ENCODE results near the gene MAP1B. TPM values are rescaled to one million over a fixed set of nuclear protein-coding genes. Genes with fewer than 3 reads are reported as not detected.

MAP1B gene
- total RNA-seq, 1 donor, result 164 TPM

DNA sequence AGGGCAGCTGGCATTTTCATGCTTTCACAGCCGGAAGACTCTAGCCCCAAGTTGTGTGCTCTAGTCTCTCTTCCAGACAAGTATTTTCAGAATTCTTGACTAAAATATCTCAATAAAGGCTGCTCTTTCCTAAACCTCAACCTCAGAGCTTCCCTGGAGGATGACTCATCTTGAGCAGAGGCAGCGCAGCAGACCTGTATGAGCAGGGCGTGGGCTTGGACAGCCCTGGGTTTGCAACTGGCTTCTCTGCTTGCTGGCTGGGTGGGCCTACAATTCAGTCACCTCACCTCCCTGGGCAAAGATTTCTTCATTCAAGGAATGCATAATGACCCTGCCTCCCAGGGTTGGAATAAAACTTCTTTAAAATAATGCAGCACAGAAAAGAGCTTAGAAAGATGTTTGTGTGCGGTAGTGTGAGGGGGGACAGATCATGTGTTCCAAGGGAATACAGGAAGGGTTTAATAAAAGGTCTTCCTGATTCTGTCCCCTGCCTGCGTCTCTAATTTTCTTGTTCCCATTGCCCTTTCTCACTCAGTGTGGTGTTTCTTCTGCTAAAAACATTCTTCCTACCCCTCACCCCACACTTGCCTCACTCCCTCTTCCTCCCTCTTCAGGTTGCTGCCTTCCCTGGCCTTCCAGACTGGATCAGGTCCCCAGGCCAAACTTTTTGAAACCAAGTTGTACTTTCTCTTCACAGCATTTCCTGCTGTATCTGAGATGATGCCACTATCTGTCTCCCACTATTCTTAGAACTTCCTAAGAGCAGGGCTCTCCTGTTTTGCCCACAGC lies 39.4 kb upstream of the MAP1B start:
- Histone ChIP-seq H3K79me2 (ENCODE audit: insufficient read depth, low read length) (no peaks in the 10 kb centered on the region), H3K9me3 (ENCODE audit: low read depth, low read length) (no peaks in the 10 kb centered on the region), H3K4me2 (ENCODE audit: insufficient read depth, low read length) (peak overlapping the region; percentile 25), H2AFZ (ENCODE audit: low read length) (no peak overlapping the region), H3K27me3 (ENCODE audit: insufficient read depth, low read length) (peaks cover 5% of the 10 kb centered on the region), H3K27ac (ENCODE audit: low read depth, low read length) (peak overlapping the region; percentile 44), H3K36me3 (ENCODE audit: insufficient read depth, low read length) (no peaks in the 10 kb centered on the region), H3K4me3 (ENCODE audit: insufficient read depth, low read length) (no peak overlapping the region), H4K20me1 (ENCODE audit: insufficient read depth, low read length) (no peaks in the 10 kb centered on the region), H3K4me1 (ENCODE audit: insufficient read depth, low read length) (peaks cover 26% of the 10 kb centered on the region)
- DNase-seq (ENCODE audit: insufficient read length, low spot score, missing footprints), result no peak
- TF ChIP-seq, protein P1, sequence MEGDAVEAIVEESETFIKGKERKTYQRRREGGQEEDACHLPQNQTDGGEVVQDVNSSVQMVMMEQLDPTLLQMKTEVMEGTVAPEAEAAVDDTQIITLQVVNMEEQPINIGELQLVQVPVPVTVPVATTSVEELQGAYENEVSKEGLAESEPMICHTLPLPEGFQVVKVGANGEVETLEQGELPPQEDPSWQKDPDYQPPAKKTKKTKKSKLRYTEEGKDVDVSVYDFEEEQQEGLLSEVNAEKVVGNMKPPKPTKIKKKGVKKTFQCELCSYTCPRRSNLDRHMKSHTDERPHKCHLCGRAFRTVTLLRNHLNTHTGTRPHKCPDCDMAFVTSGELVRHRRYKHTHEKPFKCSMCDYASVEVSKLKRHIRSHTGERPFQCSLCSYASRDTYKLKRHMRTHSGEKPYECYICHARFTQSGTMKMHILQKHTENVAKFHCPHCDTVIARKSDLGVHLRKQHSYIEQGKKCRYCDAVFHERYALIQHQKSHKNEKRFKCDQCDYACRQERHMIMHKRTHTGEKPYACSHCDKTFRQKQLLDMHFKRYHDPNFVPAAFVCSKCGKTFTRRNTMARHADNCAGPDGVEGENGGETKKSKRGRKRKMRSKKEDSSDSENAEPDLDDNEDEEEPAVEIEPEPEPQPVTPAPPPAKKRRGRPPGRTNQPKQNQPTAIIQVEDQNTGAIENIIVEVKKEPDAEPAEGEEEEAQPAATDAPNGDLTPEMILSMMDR (IDR thresholded peaks at IDR 0.05; ENCODE audit: extremely low read depth, low read depth, low read length), result no peak

DNA sequence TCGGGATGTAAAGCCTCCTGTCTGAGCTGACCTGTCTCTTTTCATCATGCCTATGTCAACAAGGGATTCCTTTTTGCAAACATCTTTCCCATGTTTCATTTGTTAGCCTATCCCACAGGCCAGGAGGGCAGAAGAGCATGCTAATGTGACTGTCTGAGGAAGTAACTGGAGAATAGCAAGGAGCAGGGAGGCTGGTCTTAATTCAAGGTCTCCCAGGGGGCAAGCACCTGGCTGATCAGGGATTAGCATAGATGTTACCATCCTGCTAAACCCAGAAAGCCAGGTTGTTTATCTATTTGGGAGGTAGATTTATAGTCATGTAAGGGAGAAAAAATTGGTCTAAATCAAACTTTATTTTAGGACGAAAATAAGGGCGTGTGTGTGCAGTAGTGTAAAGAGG lies 36.7 kb upstream of the MAP1B start:
- no peak overlapping the region for H3K27ac ChIP-seq (ENCODE audit: low read depth, low read length)
- no peak overlapping the region for H3K4me2 ChIP-seq (ENCODE audit: insufficient read depth, low read length)
- DNase-seq (ENCODE audit: insufficient read length, low spot score, missing footprints), result no peak
- peaks cover 6% of the 10 kb centered on the region for H3K27me3 ChIP-seq (ENCODE audit: insufficient read depth, low read length)
- no peak overlapping the region for H2AFZ ChIP-seq (ENCODE audit: low read length)
- H3K79me2 ChIP-seq (ENCODE audit: insufficient read depth, low read length), result no peaks in the 10 kb centered on the region
- H3K4me1 ChIP-seq (ENCODE audit: insufficient read depth, low read length), result peaks cover 26% of the 10 kb centered on the region
- TF ChIP-seq, protein P1 (IDR thresholded peaks at IDR 0.05; ENCODE audit: extremely low read depth, low read depth, low read length), result no peak
- H4K20me1 ChIP-seq (ENCODE audit: insufficient read depth, low read length), result no peaks in the 10 kb centered on the region
- H3K36me3 ChIP-seq (ENCODE audit: insufficient read depth, low read length), result no peaks in the 10 kb centered on the region
- H3K4me3 ChIP-seq (ENCODE audit: insufficient read depth, low read length), result no peak overlapping the region
- no peaks in the 10 kb centered on the region for H3K9me3 ChIP-seq (ENCODE audit: low read depth, low read length)

DNA sequence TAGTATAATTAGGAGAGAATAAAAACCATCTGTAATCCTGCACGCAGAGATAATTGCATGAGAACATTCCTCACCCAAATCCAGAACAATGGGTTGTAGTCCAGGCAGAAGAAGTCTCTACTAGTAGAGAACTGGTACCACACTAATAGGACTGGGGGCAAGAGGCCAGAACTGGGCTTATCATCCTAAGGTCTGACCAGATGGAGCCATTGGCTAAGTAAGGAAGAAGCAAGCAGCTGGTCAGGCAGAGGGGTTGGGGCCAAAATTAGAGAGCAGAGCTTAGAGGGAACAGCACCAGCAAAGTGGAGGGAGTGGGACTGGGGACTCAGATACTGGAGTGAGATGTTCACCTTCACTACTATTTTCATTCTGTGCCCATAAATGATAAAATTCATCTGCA lies 35.4 kb upstream of the MAP1B start:
- H3K9me3 ChIP-seq (ENCODE audit: low read depth, low read length), result no peaks in the 10 kb centered on the region
- H3K36me3 ChIP-seq (ENCODE audit: insufficient read depth, low read length), result no peaks in the 10 kb centered on the region
- H3K79me2 ChIP-seq (ENCODE audit: insufficient read depth, low read length), result no peaks in the 10 kb centered on the region
- no peak overlapping the region for H3K4me2 ChIP-seq (ENCODE audit: insufficient read depth, low read length)
- TF ChIP-seq, protein P1 (IDR thresholded peaks at IDR 0.05; ENCODE audit: extremely low read depth, low read depth, low read length), result no peak
- no peak overlapping the region for H3K4me3 ChIP-seq (ENCODE audit: insufficient read depth, low read length)
- no peaks in the 10 kb centered on the region for H4K20me1 ChIP-seq (ENCODE audit: insufficient read depth, low read length)
- peaks cover 9% of the 10 kb centered on the region for H3K27me3 ChIP-seq (ENCODE audit: insufficient read depth, low read length)
- DNase-seq (ENCODE audit: insufficient read length, low spot score, missing footprints), result no peak
- peaks cover 14% of the 10 kb centered on the region for H3K4me1 ChIP-seq (ENCODE audit: insufficient read depth, low read length)
- no peak overlapping the region for H3K27ac ChIP-seq (ENCODE audit: low read depth, low read length)
- H2AFZ ChIP-seq (ENCODE audit: low read length), result no peak overlapping the region

DNA sequence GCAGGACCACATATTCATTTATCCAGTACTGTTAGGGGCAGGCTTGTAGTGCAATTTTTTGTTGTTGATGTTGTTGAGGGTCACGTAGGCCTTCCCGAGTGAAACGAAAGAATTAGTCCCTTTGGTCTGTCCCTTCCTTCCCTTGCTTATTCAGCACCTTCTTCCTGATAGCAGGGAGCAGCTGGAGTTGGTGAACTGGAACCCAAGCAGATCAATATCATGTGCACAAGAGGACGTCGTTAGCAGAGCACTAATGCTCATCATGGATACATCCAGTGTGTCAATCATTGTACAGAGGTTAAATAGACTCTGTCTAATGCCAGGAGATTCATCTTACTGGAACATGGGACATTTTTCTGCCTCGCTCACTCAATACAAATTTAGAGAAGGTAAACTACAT lies 33.0 kb upstream of the MAP1B start:
- H3K27ac ChIP-seq (ENCODE audit: low read depth, low read length), result no peak overlapping the region
- TF ChIP-seq, protein P1 (IDR thresholded peaks at IDR 0.05; ENCODE audit: extremely low read depth, low read depth, low read length), result no peak
- H3K27me3 ChIP-seq (ENCODE audit: insufficient read depth, low read length), result peaks cover 9% of the 10 kb centered on the region
- H4K20me1 ChIP-seq (ENCODE audit: insufficient read depth, low read length), result no peaks in the 10 kb centered on the region
- no peak overlapping the region for H3K4me3 ChIP-seq (ENCODE audit: insufficient read depth, low read length)
- H3K36me3 ChIP-seq (ENCODE audit: insufficient read depth, low read length), result no peaks in the 10 kb centered on the region
- no peak overlapping the region for H2AFZ ChIP-seq (ENCODE audit: low read length)
- peaks cover 2% of the 10 kb centered on the region for H3K4me1 ChIP-seq (ENCODE audit: insufficient read depth, low read length)
- H3K4me2 ChIP-seq (ENCODE audit: insufficient read depth, low read length), result no peak overlapping the region
- H3K79me2 ChIP-seq (ENCODE audit: insufficient read depth, low read length), result no peaks in the 10 kb centered on the region
- no peaks in the 10 kb centered on the region for H3K9me3 ChIP-seq (ENCODE audit: low read depth, low read length)
- DNase-seq (ENCODE audit: insufficient read length, low spot score, missing footprints), result no peak
